HG03342 (cell line): ENCODE data around the gene EXT2.

ENCODE experiments used
- ATAC-seq: cut with Tn5 transposase; IDR thresholded peaks from one replicate; pipeline ENCODE4 v1.9.1; 2021; ENCODE audit warnings: mild to moderate bottlenecking, moderate library complexity; ENCODE audit not compliant: unreplicated experiment

The EXT2 gene

DNA sequence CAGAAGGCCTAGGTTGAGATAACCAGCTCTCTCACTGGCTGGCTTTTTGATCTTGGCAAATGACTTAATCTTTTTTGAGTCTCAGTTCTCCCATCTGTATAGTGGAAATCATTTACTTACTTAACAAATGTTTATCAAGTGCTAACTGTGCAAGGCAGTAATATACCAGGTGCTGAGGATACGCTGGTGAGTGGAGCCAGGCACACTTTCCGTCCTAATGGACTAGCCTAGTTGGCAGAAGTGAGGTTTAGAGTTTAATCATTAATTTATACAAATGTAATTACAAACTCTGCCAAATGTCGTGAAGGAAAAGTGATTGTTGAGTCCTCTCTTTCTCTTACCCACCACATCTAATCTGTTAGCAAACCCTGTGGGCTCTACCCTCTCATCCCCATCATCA lies 33.3 kb downstream of the EXT2 start:
- no peak for ATAC-seq

DNA sequence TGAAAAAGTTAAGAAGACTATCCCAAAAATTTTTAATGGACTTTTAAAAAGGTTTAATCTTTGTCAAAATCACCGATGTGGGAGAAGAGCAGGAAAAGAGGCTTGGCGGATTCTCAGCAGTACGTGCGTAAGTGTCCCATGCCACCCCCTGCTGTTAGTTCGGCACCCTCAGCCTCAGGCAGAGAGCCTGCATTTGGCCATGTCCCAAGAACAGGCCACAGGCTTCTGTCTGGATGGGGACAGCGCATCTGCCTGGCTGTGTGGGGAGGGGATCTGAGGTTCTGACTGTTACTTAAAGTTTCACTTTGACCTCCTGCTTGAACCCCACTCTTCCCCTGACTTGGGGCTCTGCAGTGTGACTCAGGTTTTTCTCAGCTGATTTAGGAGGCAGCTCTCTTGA lies 35.3 kb downstream of the EXT2 start:
- ATAC-seq, result no peak

DNA sequence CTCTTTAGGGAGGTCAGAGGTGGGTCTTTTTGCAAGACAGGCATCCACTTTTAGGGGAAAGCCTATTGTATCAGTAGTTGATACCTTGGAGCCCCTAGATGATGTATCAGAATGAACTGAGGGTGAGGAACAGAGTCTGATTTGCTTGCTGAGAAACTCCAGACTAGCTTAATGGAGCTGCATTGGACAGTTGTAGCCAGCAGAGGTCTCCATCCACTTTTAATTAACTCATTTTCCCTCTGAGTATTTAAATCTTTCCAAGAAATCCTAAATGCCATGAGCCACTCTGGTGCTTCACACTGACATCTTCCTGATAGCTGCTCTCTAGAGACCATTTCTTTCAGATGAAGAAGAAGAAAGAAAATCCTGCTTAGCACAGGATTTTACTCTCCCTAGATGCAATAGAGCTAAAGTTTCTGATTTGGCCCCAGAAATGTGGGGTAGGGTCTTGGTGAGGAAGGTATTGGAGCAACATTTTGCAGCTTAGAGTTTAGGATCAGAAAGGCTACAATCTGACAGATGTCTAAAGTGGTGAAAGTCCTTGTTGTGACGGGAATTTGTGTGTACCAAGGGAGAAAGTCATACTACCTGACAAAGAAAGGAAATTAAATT lies 38.0 kb downstream of the EXT2 start:
- no peak for ATAC-seq

GRCh38 chr11:44134625-44135024 lies 39.1 kb downstream of the EXT2 start:
- no peak for ATAC-seq

- ATAC-seq, result no peak
These were observed 40.9 kb downstream of the EXT2 start for GRCh38 chr11:44136176-44136945.

GRCh38 chr11:44137057-44137456 lies 41.6 kb downstream of the EXT2 start:
- no peak for ATAC-seq

GRCh38 chr11:44138286-44138685 lies 42.8 kb downstream of the EXT2 start:
- ATAC-seq, result no peak

- no peak for ATAC-seq
These were observed 43.5 kb downstream of the EXT2 start for GRCh38 chr11:44138980-44139379.

DNA sequence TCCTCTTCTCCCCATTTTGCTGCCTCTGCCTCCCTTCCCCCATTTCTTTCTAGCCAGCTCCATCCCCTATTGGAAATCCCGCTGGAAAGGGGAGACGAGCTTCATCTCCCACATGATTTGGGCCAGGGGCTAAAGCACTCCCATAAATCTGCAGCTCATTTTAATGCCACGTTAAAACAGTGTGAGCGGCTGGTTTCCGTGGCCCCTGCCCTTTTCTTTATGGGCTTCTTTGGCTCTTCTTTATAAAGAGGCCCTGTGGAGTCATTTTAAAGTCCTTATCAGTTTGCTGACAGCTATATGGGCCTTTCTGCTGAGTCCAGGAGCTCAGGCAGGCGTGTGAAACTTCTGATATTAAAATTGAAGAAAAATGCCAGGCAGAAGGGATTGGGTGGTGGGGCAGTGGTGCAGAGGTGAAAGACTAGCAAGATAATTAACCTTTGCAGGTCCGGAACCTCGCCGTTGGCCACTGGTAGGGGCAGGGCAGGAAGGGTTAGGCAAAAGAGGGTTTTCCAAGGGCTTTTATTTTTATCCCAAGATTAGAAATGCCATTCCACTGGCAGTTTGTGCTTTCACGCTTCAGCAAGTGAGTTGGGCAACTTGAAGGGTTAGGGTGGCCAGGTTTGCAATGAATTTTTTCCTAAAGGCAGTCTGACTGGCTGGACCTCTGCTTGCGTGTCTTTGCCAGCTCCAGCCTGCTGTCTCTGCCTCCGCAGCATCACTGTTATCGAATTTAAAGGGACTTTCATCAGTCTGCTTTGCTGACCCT lies 44.3 kb downstream of the EXT2 start:
- no peak for ATAC-seq

DNA sequence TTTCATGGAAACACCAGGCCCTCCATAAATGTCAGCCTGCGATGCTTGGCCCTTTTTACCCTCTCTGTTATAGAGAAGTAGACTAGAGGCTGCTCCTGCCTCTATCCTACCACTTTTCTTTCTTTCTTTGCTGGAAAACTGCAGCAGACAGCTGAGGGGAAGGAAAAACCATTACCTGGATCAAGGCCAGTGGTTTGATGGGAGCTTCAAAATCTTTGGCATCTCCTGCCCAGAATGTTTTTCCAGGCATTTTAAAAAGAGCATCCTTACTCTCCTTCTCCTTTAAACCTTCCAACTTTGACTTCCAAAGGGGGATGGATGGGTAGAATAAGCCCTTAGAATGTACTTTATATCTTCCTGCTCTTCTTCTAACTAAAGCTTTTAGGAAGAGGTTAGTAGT lies 44.9 kb downstream of the EXT2 start:
- ATAC-seq, result no peak

DNA sequence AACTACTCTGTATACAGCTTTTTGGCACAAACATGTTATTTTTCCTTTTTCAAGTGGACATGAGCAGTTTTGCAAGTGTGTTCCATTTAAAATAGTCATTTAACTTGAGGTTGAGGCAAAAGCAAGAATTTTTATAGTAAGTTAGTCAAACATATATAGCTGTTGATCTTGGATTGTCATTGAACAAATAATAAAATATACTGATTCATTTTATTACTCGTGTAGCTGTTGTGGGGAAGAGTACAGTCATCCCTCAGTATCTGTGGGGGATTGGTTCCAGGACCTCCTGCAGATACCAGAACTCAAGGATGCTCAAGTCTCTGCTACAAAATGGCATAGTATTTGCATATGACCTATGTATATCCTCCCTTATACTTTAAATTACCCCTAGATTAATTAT lies 45.3 kb downstream of the EXT2 start:
- no peak for ATAC-seq

GRCh38 chr11:44143987-44144909 lies 48.8 kb downstream of the EXT2 start:
- no peak for ATAC-seq

- ATAC-seq, result no peak
These were observed 49.7 kb downstream of the EXT2 start for GRCh38 chr11:44145011-44145775.

DNA sequence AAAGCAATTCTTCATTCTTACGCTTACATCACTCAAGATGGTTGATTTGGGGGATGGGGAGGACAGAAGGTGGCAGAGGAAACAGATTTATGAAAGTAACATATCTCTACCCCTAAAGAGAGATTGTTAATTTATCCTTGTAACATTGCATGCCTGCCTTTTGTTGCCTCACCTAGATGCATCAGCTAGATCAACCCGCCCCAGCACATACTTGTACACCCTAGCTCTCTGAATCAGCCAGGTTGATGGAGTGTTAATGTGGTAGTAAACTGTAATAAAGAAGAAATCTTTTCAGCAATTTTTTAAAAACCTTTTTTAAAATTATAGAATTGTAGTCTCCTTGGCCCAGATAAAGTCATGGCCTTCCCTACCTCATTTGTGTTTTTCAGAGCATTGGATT lies 51.5 kb downstream of the EXT2 start:
- ATAC-seq, result no peak

DNA sequence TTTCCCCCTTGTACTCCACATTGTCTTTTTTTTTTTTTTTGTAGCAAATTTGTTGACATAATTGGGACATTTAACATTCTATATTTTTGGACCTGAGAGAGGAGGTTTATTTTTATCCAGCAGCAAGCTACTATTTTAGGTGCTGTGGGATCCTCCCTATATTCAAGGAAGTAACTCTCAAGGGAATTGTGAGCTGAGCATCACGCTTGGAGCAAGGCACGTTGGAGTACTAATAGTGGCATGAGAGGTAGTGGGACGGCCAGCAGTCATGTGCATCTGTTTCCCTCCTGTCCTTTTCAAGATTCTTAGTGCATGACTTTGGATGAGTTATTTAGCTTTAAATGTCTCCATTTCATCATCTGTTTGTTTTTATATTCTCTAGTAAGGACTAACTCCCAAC lies 52.3 kb downstream of the EXT2 start:
- no peak for ATAC-seq

DNA sequence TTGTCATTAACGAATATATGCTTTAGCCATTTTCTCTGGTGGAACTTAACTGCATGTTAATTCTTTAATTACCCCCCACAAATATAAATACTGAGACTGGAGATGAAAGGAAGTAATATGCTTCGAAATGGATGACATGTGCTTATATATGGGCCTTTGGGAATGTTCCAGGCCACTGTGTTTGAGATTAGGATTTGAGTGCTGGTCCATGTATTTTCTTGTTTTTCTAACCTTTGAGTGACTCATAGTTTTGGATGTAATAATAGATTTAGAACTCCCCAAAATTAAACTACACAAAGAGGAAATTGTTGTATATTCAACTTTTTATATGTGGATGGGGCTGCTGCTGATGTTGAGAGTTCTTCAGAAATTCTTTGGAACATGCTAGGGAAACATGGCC lies 54.2 kb downstream of the EXT2 start:
- ATAC-seq, result no peak

DNA sequence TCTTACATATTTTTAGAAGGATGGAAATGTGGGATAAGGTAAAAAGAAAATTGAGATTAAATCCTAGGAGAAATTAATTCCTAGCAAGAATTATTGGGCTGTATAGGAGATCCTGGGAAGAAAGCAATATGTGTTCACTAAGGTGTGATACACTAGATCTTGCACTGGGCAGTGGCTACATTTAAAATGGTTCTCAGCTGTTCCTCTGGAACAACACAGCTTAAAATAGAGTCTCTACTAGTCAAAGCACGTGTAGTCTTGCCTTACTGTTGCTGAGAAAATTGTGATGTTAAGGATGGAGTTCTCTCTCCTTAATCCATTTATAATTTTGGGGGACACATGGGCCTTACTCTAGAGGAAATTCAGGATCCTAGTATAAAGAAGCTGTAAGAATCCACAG lies 54.9 kb downstream of the EXT2 start:
- no peak for ATAC-seq

- ATAC-seq, result no peak
These were observed 61.5 kb downstream of the EXT2 start for GRCh38 chr11:44157019-44157418.

GRCh38 chr11:44158384-44158783 lies 62.9 kb downstream of the EXT2 start:
- ATAC-seq, result no peak
